ENCODE results near the gene RRP15. TPM values are rescaled to one million over a fixed set of nuclear protein-coding genes. Genes with fewer than 3 reads are reported as not detected.

The RRP15 gene
- total and polyA plus RNA-seq, 2 of the 13 experiments (the other 11 are each of a cell fraction or from before 2014, with no cell fraction given) = 2.1 to 37.5 TPM

- no peak for TF ChIP-seq ZFP91 (CRISPR knock-in tag; IDR thresholded peaks at IDR 0.05; ENCODE audit: borderline replicate concordance)
- TF ChIP-seq ZNF510 (CRISPR knock-in tag; IDR thresholded peaks at IDR 0.05; ENCODE audit: low read depth) = no peak
- no peak for TF ChIP-seq FLYWCH1 (CRISPR knock-in tag; IDR thresholded peaks at IDR 0.05)
- no peak for TF ChIP-seq SMAD3 (CRISPR knock-in tag; IDR thresholded peaks at IDR 0.05)
- TF ChIP-seq ZNF441 (CRISPR knock-in tag; IDR thresholded peaks at IDR 0.05; ENCODE audit: borderline replicate concordance) = no peak
- peak; percentile 34; the same call in 1 of the 2 replicates for TF ChIP-seq MNT (IDR thresholded peaks at IDR 0.05)
- no peak for TF ChIP-seq PLSCR1 (CRISPR knock-in tag; IDR thresholded peaks at IDR 0.05; ENCODE audit: borderline replicate concordance)
- no peak for TF ChIP-seq ZNF577 (CRISPR knock-in tag; IDR thresholded peaks at IDR 0.05; ENCODE audit: borderline replicate concordance, low read depth)
- no peak for TF ChIP-seq SAFB2 (CRISPR knock-in tag; IDR thresholded peaks at IDR 0.05; ENCODE audit: borderline replicate concordance, low read depth)
- TF ChIP-seq ZNF10 (CRISPR knock-in tag; IDR thresholded peaks at IDR 0.05; ENCODE audit: borderline replicate concordance, low read depth) = no peak
- 0 out of 2 replicates have a peak, but pooled peaks have one; percentile 35 for TF ChIP-seq ATF1 (CRISPR knock-in tag; IDR thresholded peaks at IDR 0.05)
- no peak for TF ChIP-seq KDM6A (CRISPR knock-in tag; IDR thresholded peaks at IDR 0.05; ENCODE audit: low read depth)
- peak; percentile 78; the same call in 1 of the 2 replicates for TF ChIP-seq RCOR2 (CRISPR knock-in tag; IDR thresholded peaks at IDR 0.05)
- peak; percentile 15; the same call in 1 of the 2 replicates for TF ChIP-seq HOXA3 (CRISPR knock-in tag; IDR thresholded peaks at IDR 0.05)
- no peak for TF ChIP-seq ZNF136 (CRISPR knock-in tag; IDR thresholded peaks at IDR 0.05; ENCODE audit: low read depth)
- TF ChIP-seq CREB1 (IDR thresholded peaks at IDR 0.05) = peak; percentile 95
- peak; percentile 60; the same call in 1 of the 2 replicates for TF ChIP-seq CREB1 (CRISPR knock-in tag; IDR thresholded peaks at IDR 0.05)
- no peak for TF ChIP-seq ZNF670 (CRISPR knock-in tag; IDR thresholded peaks at IDR 0.05; ENCODE audit: borderline replicate concordance)
- no peak for TF ChIP-seq ZNF879 (CRISPR knock-in tag; IDR thresholded peaks at IDR 0.05)
- TF ChIP-seq SALL1 (CRISPR knock-in tag; IDR thresholded peaks at IDR 0.05) = peak; percentile 28
- TF ChIP-seq ZNF460 (CRISPR knock-in tag; IDR thresholded peaks at IDR 0.05; ENCODE audit: borderline replicate concordance) = no peak
- TF ChIP-seq RBAK (CRISPR knock-in tag; IDR thresholded peaks at IDR 0.05) = no peak
- no peak for TF ChIP-seq ELK4 (CRISPR knock-in tag; IDR thresholded peaks at IDR 0.05; ENCODE audit: borderline replicate concordance)
These were observed 81.4 kb downstream of the RRP15 start (continued) for GRCh38 chr1:218366322-218367052.

Data from HepG2 (cell line).